Fibroblast of lung (primary cell): Measurements from ENCODE around the gene FARSA. TPM values are rescaled to one million over a fixed set of nuclear protein-coding genes. Genes with fewer than 3 reads are reported as not detected.

ENCODE experiments used
- DNase-seq, 2 donors: peaks; one replicate each; pipeline versions ENCODE4 v3.0.0 to v3.0.0-alpha.2; 2010; ENCODE audit warnings: low read depth in 2 of 2
- H2AFZ ChIP-seq: 2 replicates; pipeline ENCODE4 v1.5.1; 2012; ENCODE audit warnings: low read length, control low read depth, inconsistent platforms
- H3K27ac ChIP-seq: 2 replicates; pipeline ENCODE4 v1.5.1; 2011; ENCODE audit warnings: low read length, control low read depth; ENCODE audit not compliant: insufficient read depth
- H3K27me3 ChIP-seq: 2 replicates; pipeline ENCODE4 v1.5.1; 2011; ENCODE audit warnings: mild to moderate bottlenecking, low read length; ENCODE audit not compliant: control insufficient read depth, insufficient read depth
- H3K36me3 ChIP-seq: 2 replicates; pipeline ENCODE4 v1.5.1; 2011; ENCODE audit warnings: low read length; ENCODE audit not compliant: control insufficient read depth, insufficient read depth
- H3K4me1 ChIP-seq: 2 replicates; pipeline ENCODE4 v1.5.1; 2011; ENCODE audit warnings: low read length; ENCODE audit not compliant: control insufficient read depth, insufficient read depth; ENCODE audit errors: extremely low read depth
- H3K4me2 ChIP-seq: 2 replicates; pipeline ENCODE4 v1.5.1; 2011; ENCODE audit warnings: low read length, control low read depth; ENCODE audit not compliant: insufficient read depth; ENCODE audit errors: extremely low read depth
- H3K4me3 ChIP-seq, 4 experiments: fragments of 200-600 bp in 1 of 4; sonication (generic) in 1 of 4; replicated peaks in 1 of 4; 2 replicates each; pipeline ENCODE4 v1.5.1; 2011 to 2016; ENCODE audit warnings: low read length in 4 of 4, low read depth in 3 of 4, mild to moderate bottlenecking in 3 of 4, control low read depth in 2 of 4, inconsistent platforms in 1 of 4, mixed read lengths in 1 of 4; ENCODE audit not compliant: insufficient read depth in 1 of 4; ENCODE audit errors: control extremely low read depth in 1 of 4
- H3K79me2 ChIP-seq: 2 replicates; pipeline ENCODE4 v1.5.1; 2012; ENCODE audit warnings: mild to moderate bottlenecking, low read length, inconsistent platforms; ENCODE audit not compliant: control insufficient read depth, insufficient read depth
- H3K9ac ChIP-seq: 2 replicates; pipeline ENCODE4 v1.5.1; 2011; ENCODE audit warnings: mild to moderate bottlenecking, low read length, control low read depth; ENCODE audit not compliant: insufficient read depth
- H3K9me3 ChIP-seq: 2 replicates; pipeline ENCODE4 v1.5.1; 2012; ENCODE audit warnings: low read depth, low read length; ENCODE audit not compliant: control insufficient read depth, insufficient read depth
- H4K20me1 ChIP-seq: 2 replicates; pipeline ENCODE4 v1.5.1; 2011; ENCODE audit warnings: low read length; ENCODE audit not compliant: control insufficient read depth, insufficient read depth; ENCODE audit errors: extremely low read depth
- CTCF ChIP-seq, 2 donors: IDR thresholded peaks in 1 of 2; conservative IDR thresholded peaks in 1 of 2; 1 replicate in 1 of 2; 2 replicates in 1 of 2; pipeline ENCODE4 v1.5.1; 2011 to 2012; ENCODE audit warnings: low read length in 2 of 2, control low read depth in 1 of 2, inconsistent platforms in 1 of 2, low read depth in 1 of 2, mild to moderate bottlenecking in 1 of 2
- EZH2 ChIP-seq: IDR thresholded peaks from 2 replicates; pipeline ENCODE4 v1.5.1; 2012; ENCODE audit warnings: low read length, control low read depth, mild to moderate bottlenecking; ENCODE audit errors: missing control alignments
- polyA plus RNA-seq, 2 donors: library from polyadenylated mRNA; depleted of rRNA in 1 of 2; stranded (reverse) in 1 of 2; unstranded in 1 of 2; fragments of >200 nt; gene quantifications; 2 replicates each; pipeline ENCODE4 v1.2.1, GENCODE V29; 2011 to 2012; ENCODE audit warnings: missing spikeins in 1 of 2
- total RNA-seq: library from RNA; depleted of rRNA; stranded (reverse); fragments of >200 nt; gene quantifications from 2 replicates; pipeline ENCODE4 v1.2.1, GENCODE V29; 2014

Gene FARSA
- total and polyA plus RNA-seq, 2 donors (not counting 1 experiment from before 2014, with no cell fraction given), result 23.5 to 38.6 TPM

GRCh38 chr19:12937093-12937926 lies 3.8 kb upstream of the FARSA start:
- Histone ChIP-seq H2AFZ (peak overlapping the region; percentile 68), H4K20me1 (peaks cover 2% of the 10 kb centered on the region), H3K4me3 (peak overlapping the region; percentile 57 to 98 (median 58)), H3K27ac (peak overlapping the region; percentile 76), H3K27me3 (no peaks in the 10 kb centered on the region), H3K36me3 (peaks cover 21% of the 10 kb centered on the region), H3K4me2 (peak overlapping the region; percentile 95), H3K9me3 (no peaks in the 10 kb centered on the region), H3K9ac (peak overlapping the region; percentile 60), H3K79me2 (peaks cover 50% of the 10 kb centered on the region), H3K4me1 (peaks cover 20% of the 10 kb centered on the region)
- DNase-seq, result no peak
- TF ChIP-seq CTCF (conservative IDR thresholded peaks at IDR 0.05 in 1 of 2, IDR thresholded peaks at IDR 0.05 in 1 of 2; ENCODE audit: low read depth in 1 of 2, low read length in 2 of 2) (no peak), EZH2 (no peak)

- Histone ChIP-seq H3K4me2 (no peak overlapping the region), H4K20me1 (peaks cover 2% of the 10 kb centered on the region), H3K27ac (no peak overlapping the region), H3K27me3 (no peaks in the 10 kb centered on the region), H3K36me3 (peaks cover 18% of the 10 kb centered on the region), H2AFZ (no peak overlapping the region), H3K4me1 (peaks cover 18% of the 10 kb centered on the region), H3K79me2 (peaks cover 48% of the 10 kb centered on the region), H3K4me3 (no peak overlapping the region), H3K9ac (no peak overlapping the region), H3K9me3 (no peaks in the 10 kb centered on the region)
- DNase-seq, result no peak
- no peak for TF ChIP-seq CTCF (conservative IDR thresholded peaks at IDR 0.05 in 1 of 2, IDR thresholded peaks at IDR 0.05 in 1 of 2; ENCODE audit: low read depth in 1 of 2, low read length in 2 of 2)
- no peak for TF ChIP-seq EZH2
These were observed 3.1 kb upstream of the FARSA start for GRCh38 chr19:12936582-12936981.

- no peak overlapping the region for H3K27ac ChIP-seq
- H2AFZ ChIP-seq, result no peak overlapping the region
- H3K27me3 ChIP-seq, result no peaks in the 10 kb centered on the region
- peaks cover 9% of the 10 kb centered on the region for H3K4me1 ChIP-seq
- TF ChIP-seq CTCF (conservative IDR thresholded peaks at IDR 0.05 in 1 of 2, IDR thresholded peaks at IDR 0.05 in 1 of 2; ENCODE audit: low read depth in 1 of 2, low read length in 2 of 2), result no peak
- TF ChIP-seq EZH2, result no peak
- H3K4me3 ChIP-seq, result no peak overlapping the region
- H4K20me1 ChIP-seq, result no peaks in the 10 kb centered on the region
- DNase-seq, result no peak
- no peak overlapping the region for H3K9ac ChIP-seq
- no peak overlapping the region for H3K4me2 ChIP-seq
- H3K36me3 ChIP-seq, result peaks cover 6% of the 10 kb centered on the region
- peaks cover 36% of the 10 kb centered on the region for H3K79me2 ChIP-seq
- no peaks in the 10 kb centered on the region for H3K9me3 ChIP-seq
These were observed 1.6 kb upstream of the FARSA start for GRCh38 chr19:12935071-12935470.
